ENCODE results near the gene PTRH1.

Gene PTRH1

DNA sequence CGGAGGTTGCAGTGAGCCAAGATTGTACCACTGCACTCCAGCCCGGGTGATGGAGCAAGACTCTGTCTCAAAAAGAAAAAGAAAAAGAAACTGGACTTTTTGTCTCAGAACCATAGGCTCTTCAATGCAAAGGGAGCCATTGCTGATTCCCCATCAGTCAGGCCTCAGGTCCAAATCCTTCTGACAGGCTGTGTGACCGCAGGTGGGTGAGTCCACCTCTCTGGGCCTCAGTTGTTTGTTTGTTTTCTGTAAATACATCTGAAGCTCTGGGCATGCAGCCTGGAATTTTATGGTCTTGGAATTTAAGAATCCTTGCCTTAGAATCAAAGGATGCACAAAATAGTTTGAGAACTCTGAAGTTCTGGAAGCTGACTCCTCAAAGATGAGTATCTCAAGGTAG is 40.8 kb upstream of the PTRH1 start:
- no peaks in the 10 kb centered on the region for H3K27me3 ChIP-seq (ENCODE audit: insufficient read depth, low read length)
- no peaks in the 10 kb centered on the region for H3K9me2 ChIP-seq (ENCODE audit: low read depth, low read length)
- H3F3A ChIP-seq (ENCODE audit: insufficient read depth, low read length) = no peaks in the 10 kb centered on the region
- H4K20me1 ChIP-seq (ENCODE audit: insufficient read depth, low read length) = no peaks in the 10 kb centered on the region
- H3K79me2 ChIP-seq (ENCODE audit: insufficient read depth, low read length) = no peaks in the 10 kb centered on the region
- no peak overlapping the region for H2AFZ ChIP-seq (ENCODE audit: low read length)
- H3K36me3 ChIP-seq (ENCODE audit: insufficient read depth, low read length) = no peaks in the 10 kb centered on the region
- no peak overlapping the region for H3K27ac ChIP-seq (ENCODE audit: low read depth, low read length, poor library complexity, severe bottlenecking)
- no peaks in the 10 kb centered on the region for H3K4me1 ChIP-seq (ENCODE audit: insufficient read depth, low read length, severe bottlenecking)
- no peaks in the 10 kb centered on the region for H3K9me3 ChIP-seq (ENCODE audit: low read length)
- H3K4me2 ChIP-seq (ENCODE audit: low read length) = no peak overlapping the region
- no peak for TF ChIP-seq EZH2 (IDR thresholded peaks at IDR 0.05; ENCODE audit: borderline replicate concordance, low read length)
- TF ChIP-seq, protein P1, sequence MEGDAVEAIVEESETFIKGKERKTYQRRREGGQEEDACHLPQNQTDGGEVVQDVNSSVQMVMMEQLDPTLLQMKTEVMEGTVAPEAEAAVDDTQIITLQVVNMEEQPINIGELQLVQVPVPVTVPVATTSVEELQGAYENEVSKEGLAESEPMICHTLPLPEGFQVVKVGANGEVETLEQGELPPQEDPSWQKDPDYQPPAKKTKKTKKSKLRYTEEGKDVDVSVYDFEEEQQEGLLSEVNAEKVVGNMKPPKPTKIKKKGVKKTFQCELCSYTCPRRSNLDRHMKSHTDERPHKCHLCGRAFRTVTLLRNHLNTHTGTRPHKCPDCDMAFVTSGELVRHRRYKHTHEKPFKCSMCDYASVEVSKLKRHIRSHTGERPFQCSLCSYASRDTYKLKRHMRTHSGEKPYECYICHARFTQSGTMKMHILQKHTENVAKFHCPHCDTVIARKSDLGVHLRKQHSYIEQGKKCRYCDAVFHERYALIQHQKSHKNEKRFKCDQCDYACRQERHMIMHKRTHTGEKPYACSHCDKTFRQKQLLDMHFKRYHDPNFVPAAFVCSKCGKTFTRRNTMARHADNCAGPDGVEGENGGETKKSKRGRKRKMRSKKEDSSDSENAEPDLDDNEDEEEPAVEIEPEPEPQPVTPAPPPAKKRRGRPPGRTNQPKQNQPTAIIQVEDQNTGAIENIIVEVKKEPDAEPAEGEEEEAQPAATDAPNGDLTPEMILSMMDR (IDR thresholded peaks at IDR 0.05; ENCODE audit: low read length) = no peak
- no peak overlapping the region for H3K9ac ChIP-seq (ENCODE audit: low read length)
- no peak overlapping the region for H3K4me3 ChIP-seq (ENCODE audit: low read depth, low read length, poor library complexity, severe bottlenecking)

DNA sequence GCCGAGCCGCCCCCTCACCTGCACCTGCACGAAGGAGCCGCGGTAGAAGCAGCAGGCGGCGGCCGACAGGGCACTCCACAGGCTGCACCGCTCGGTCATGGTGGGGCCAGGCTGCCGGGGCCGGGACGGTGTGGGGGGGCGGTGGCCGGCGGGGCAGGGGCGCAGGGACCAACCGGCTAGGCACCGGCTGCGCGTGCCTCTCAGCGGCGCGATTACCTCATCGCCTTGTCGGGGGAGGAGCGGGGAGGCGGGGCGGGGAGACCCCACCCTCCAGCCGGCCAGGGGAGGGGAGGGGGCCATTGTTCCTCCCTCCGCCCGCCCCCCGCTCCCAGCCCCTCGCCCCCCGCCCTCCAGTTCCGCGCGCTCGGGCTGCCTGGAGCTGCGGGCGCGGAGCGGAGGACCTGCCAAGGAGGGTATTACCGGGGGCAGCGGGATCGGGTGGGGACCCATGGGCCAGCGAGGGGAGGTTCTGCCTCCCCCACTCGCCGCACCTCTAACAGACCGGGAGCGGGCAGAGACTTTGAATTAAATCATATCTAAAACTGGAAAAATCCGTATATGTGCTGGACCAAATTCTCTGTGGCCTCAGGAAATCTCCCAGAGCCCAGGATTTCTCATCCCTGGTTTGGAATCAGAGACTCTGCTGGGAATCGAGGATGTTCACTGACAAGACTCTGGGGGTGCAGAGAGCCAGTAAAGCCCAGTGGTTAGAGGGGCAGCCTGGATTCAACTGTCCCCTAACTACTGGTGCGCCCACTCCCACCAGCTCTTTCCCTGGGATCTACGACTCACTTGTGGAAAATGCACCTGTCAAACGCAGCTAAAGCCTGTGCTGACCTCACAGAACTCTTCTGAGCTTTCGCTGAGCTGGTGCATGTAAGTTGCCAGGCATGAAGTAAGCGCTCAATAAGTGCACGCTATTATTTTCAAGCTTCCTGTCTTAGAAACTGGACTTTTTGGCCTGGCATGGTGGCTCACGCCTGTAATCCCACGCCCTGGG is 39.9 kb upstream of the PTRH1 start:
- TF ChIP-seq EZH2 (IDR thresholded peaks at IDR 0.05; ENCODE audit: borderline replicate concordance, low read length) = no peak
- TF ChIP-seq, protein P1 (IDR thresholded peaks at IDR 0.05; ENCODE audit: low read length) = no peak
- Histone ChIP-seq H3K9me3 (ENCODE audit: low read length) (no peaks in the 10 kb centered on the region), H3K9ac (ENCODE audit: low read length) (no peak overlapping the region), H4K20me1 (ENCODE audit: insufficient read depth, low read length) (no peaks in the 10 kb centered on the region), H3F3A (ENCODE audit: insufficient read depth, low read length) (no peaks in the 10 kb centered on the region), H3K27me3 (ENCODE audit: insufficient read depth, low read length) (no peaks in the 10 kb centered on the region), H3K4me2 (ENCODE audit: low read length) (no peak overlapping the region), H3K4me1 (ENCODE audit: insufficient read depth, low read length, severe bottlenecking) (no peaks in the 10 kb centered on the region), H3K36me3 (ENCODE audit: insufficient read depth, low read length) (no peaks in the 10 kb centered on the region; the same call in 1 of the 2 replicates), H3K9me2 (ENCODE audit: low read depth, low read length) (no peaks in the 10 kb centered on the region), H3K79me2 (ENCODE audit: insufficient read depth, low read length) (no peaks in the 10 kb centered on the region), H3K27ac (ENCODE audit: low read depth, low read length, poor library complexity, severe bottlenecking) (no peak overlapping the region), H2AFZ (ENCODE audit: low read length) (no peak overlapping the region), H3K4me3 (ENCODE audit: low read depth, low read length, poor library complexity, severe bottlenecking) (no peak overlapping the region)

DNA sequence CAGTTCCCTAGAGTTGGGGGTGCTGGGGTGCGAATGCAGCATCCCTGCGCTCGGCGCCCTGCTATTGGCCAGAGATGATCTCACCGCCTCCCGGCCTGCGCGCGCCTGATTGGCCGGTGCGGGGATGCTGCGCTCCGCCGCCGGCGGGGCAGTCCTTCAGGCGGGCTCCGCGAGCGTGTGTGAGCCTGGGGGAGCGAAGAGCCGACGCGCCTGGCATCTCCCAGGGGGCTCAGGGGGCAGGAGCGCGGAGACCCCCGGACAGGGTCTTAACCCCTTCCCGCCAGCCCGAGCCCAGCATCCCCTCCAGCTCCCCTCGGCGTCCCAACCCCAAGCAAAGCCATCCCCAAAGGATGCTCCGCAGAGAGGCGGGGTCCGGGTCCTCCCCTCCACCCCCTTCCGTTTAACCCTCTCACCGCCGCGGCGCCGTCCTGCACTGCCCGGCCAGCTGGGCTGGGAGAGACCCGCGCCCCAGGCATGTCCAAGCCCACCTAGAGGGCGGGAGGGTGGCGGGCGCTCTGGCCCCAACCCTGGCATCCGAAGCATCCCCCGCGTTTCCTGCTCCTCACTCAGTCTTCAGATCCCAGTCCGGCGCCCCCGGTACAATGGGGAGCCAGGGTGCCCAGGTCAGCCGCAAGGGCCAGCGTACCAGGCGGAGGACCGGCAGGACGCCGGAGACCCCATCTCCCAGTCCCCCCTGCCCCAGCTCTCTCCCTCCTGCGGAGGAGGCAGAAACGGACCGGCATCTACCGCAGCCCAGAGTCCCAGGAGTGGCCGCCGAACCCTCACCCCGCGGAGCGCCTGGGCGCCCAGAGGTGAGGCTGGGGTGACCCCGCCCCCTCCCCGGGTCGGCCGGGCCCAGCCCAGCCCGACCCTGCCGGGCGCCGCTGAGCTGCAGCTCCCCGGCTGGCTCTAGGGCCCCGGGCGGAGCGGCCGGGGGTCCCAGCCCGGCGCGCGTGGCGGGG is 38.9 kb upstream of the PTRH1 start:
- peaks cover under 1% of the 10 kb centered on the region for H3K36me3 ChIP-seq (ENCODE audit: insufficient read depth, low read length)
- H3K9me3 ChIP-seq (ENCODE audit: low read length) = no peaks in the 10 kb centered on the region
- H3K4me1 ChIP-seq (ENCODE audit: insufficient read depth, low read length, severe bottlenecking) = no peaks in the 10 kb centered on the region
- no peaks in the 10 kb centered on the region for H3K9me2 ChIP-seq (ENCODE audit: low read depth, low read length)
- H2AFZ ChIP-seq (ENCODE audit: low read length) = no peak overlapping the region
- no peaks in the 10 kb centered on the region for H3K79me2 ChIP-seq (ENCODE audit: insufficient read depth, low read length)
- H3K4me2 ChIP-seq (ENCODE audit: low read length) = no peak overlapping the region
- TF ChIP-seq EZH2 (IDR thresholded peaks at IDR 0.05; ENCODE audit: borderline replicate concordance, low read length) = no peak
- TF ChIP-seq, protein P1 (IDR thresholded peaks at IDR 0.05; ENCODE audit: low read length) = no peak
- H4K20me1 ChIP-seq (ENCODE audit: insufficient read depth, low read length) = no peaks in the 10 kb centered on the region
- no peaks in the 10 kb centered on the region for H3K27me3 ChIP-seq (ENCODE audit: insufficient read depth, low read length)
- no peaks in the 10 kb centered on the region for H3F3A ChIP-seq (ENCODE audit: insufficient read depth, low read length)
- no peak overlapping the region for H3K9ac ChIP-seq (ENCODE audit: low read length)
- no peak overlapping the region for H3K4me3 ChIP-seq (ENCODE audit: low read depth, low read length, poor library complexity, severe bottlenecking)
- H3K27ac ChIP-seq (ENCODE audit: low read depth, low read length, poor library complexity, severe bottlenecking) = no peak overlapping the region

All from OCI-LY1 (cell line).